WERI-Rb-1 (cell line): ENCODE measurements around the gene PRUNE1.

ENCODE experiments used
- DNase-seq: peaks from one replicate; pipeline ENCODE4 v3.0.0-alpha.2; 2020
- H3K27ac ChIP-seq: fragments of 250-450 bp; sonication (Bioruptor Pico); 2 replicates; pipeline ENCODE4 v1.5.1; 2020; ENCODE audit warnings: mild to moderate bottlenecking, moderate library complexity
- H3K27me3 ChIP-seq: fragments of 250-450 bp; sonication (Bioruptor Pico); 2 replicates; pipeline ENCODE4 v1.5.1; 2021; ENCODE audit warnings: mild to moderate bottlenecking, low read depth, moderate library complexity; ENCODE audit not compliant: insufficient read depth, severe bottlenecking
- H3K36me3 ChIP-seq: fragments of 250-450 bp; sonication (Bioruptor Pico); 2 replicates; pipeline ENCODE4 v1.5.1; 2020; ENCODE audit warnings: mild to moderate bottlenecking, moderate library complexity
- H3K4me3 ChIP-seq: 2 replicates; pipeline ENCODE4 v1.5.1; 2011; ENCODE audit warnings: low read depth, mild to moderate bottlenecking, control low read depth, low read length
- H3K9me3 ChIP-seq: fragments of 250-450 bp; sonication (Bioruptor Pico); 2 replicates; pipeline ENCODE4 v1.5.1; 2021; ENCODE audit warnings: mild to moderate bottlenecking, moderate library complexity; ENCODE audit not compliant: severe bottlenecking
- TF ChIP-seq, protein P1 (sequence below): IDR thresholded peaks from 2 replicates; pipeline ENCODE4 v1.5.1; 2011; ENCODE audit warnings: low read depth, mild to moderate bottlenecking, control low read depth, inconsistent platforms, low read length

The PRUNE1 gene

DNA sequence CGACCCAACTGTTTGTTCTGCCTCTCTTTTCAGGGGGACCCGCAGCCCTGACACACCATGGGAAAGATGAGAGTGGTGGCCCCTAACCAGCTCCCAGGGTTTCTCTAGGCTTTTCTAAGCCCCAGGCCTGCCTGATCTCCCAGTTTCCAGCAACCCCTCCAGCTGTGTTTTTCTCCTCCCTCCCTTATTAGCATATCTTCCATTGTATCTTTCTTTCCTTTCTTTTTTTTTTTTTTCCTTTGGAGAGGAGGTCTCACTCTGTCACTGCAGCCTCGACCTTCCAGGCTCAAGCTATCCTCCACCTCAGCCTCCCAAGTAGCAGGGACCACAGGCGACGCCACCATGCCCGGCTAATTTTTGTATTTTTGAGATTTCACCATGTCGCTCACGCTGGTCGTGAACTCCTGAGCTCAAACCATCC is 31.8 kb upstream of the PRUNE1 start:
- Histone ChIP-seq H3K27me3 (no peaks in the 10 kb centered on the region), H3K36me3 (peaks cover 19% of the 10 kb centered on the region), H3K27ac (no peak overlapping the region), H3K4me3 (no peak overlapping the region), H3K9me3 (peaks cover 4% of the 10 kb centered on the region)
- DNase-seq: no peak
- TF ChIP-seq, protein P1, sequence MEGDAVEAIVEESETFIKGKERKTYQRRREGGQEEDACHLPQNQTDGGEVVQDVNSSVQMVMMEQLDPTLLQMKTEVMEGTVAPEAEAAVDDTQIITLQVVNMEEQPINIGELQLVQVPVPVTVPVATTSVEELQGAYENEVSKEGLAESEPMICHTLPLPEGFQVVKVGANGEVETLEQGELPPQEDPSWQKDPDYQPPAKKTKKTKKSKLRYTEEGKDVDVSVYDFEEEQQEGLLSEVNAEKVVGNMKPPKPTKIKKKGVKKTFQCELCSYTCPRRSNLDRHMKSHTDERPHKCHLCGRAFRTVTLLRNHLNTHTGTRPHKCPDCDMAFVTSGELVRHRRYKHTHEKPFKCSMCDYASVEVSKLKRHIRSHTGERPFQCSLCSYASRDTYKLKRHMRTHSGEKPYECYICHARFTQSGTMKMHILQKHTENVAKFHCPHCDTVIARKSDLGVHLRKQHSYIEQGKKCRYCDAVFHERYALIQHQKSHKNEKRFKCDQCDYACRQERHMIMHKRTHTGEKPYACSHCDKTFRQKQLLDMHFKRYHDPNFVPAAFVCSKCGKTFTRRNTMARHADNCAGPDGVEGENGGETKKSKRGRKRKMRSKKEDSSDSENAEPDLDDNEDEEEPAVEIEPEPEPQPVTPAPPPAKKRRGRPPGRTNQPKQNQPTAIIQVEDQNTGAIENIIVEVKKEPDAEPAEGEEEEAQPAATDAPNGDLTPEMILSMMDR: no peak

DNA sequence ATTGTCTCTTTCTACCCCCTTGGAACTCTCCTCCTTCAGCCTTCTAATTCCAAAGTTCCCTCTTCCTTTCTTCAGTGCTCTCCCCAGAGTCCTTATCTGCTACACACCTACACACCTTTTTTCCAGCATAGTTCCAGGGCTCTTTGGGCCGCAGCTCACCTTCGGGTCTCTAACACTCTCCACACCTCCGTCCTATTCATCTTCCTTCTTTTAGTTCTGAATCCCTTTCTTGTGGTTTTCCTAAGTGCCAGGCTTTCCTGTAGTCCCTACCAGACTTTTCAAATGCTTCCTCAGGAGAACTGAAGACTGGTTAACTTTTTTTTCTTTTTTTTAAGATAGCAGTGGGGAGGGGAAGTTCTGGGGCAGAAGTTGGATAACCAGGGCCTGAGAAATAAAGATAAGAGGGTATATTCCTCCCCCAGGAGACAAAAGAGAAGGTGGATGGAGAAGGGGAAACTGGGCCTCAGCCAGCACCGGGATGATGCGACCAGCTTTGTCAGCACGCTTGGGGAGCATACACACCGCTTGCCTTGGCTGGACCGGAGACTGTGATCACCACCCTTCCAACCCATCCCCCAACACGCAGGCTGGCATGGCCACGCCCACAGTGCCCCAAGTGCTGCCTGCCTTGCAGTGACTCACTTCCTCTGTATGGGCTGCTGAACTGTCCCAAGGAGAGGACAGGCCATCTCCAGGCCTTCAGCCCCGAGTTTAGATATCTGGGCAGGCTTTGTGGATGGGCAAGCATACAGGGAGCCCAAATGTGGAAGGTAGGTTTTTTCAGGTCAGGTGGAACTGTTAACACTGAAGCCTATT is 31.2 kb upstream of the PRUNE1 start:
- H3K27ac ChIP-seq: no peak overlapping the region
- peaks cover 12% of the 10 kb centered on the region for H3K36me3 ChIP-seq
- H3K4me3 ChIP-seq: no peak overlapping the region
- H3K27me3 ChIP-seq: no peaks in the 10 kb centered on the region
- no peak for DNase-seq
- TF ChIP-seq, protein P1: 0 out of 2 replicates have a peak, but pooled peaks have one; percentile 6
- peaks cover 4% of the 10 kb centered on the region for H3K9me3 ChIP-seq

GRCh38 chr1:150979092-150980056 is 28.9 kb upstream of the PRUNE1 start:
- H3K4me3 ChIP-seq: no peak overlapping the region
- TF ChIP-seq, protein P1: peak; percentile 100
- peaks cover 4% of the 10 kb centered on the region for H3K9me3 ChIP-seq
- peak; percentile 98 for DNase-seq
- H3K27ac ChIP-seq: no peak overlapping the region; the same call in 1 of the 2 replicates
- H3K27me3 ChIP-seq: no peaks in the 10 kb centered on the region
- H3K36me3 ChIP-seq: no peaks in the 10 kb centered on the region

DNA sequence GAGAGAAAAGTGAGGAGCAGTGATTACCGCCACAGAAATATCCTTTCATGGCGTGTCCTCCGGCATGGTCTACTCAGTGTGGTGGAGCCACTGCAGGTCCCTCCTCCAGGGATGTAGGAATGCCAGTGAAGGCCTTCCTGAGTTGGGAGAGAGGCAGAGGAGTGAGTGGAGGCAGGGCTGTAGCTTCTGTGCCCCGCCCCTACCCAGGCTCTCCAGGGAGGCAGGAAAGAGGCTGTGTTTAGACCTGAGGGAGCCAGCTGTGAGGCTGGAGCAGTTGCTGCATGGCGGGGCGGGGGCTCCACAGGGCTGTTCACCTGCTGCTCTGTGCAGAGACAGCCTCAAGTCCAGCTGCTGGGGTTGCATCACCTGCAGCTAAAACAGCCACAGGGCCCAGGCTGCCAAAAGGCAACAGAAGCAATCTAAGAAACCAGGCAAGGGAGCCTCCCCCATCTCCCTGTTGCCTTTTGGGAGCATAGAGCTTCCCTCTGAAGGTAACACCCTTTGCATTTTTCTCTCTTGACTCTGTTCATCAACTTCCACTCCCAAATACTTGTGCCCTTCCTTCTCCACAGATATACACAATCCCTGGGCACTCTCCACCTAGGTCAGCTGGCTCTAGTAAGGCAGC is 27.0 kb upstream of the PRUNE1 start:
- Histone ChIP-seq H3K9me3 (no peaks in the 10 kb centered on the region), H3K36me3 (no peaks in the 10 kb centered on the region), H3K27me3 (no peaks in the 10 kb centered on the region), H3K4me3 (no peak overlapping the region), H3K27ac (no peak overlapping the region)
- peak; percentile 71 for DNase-seq
- TF ChIP-seq, protein P1: no peak

DNA sequence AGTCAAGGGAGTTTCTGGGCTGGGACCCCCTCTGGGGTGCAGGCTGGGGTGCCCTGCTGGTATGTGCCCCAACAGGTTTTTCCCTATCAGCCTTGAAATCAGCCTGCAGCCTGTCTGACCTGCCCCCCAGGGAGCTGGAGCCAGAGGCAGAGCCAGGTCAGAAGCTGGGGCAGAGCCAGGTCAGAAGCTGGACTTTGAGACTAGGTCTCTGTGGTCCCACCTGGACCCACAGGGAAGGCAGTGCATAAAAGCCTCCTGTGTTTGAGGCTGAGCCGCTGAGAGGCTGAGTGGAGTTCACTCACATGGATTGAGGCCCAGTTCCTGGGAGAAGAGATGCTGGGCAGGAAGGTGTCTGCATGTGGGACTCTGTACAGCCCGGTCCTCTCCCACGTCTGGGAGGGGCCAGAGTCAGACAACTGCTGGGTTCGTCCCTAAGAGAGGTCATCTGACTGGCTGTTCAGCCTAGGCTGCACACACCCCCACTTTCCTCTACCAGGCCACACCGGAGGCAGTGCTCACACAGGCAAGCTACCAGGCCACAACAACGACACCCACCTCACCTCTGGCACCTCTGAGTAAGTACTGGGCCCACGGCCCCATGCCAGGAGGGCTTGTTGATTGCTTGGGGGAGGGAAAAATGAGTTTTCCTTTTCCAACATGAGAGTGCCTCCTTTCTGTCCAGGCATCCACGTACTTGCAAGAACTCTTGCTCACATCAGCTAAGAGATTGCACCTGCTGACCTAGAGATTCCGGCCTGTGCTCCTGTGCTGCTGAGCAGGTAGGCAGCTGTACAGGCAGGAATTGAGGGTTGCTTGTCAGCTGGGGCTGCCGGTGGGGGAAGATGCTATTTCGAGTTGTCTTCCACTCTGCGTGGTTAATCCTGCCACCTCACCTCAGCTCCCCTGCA is 26.2 kb upstream of the PRUNE1 start, which contains the start of gene ANXA9:
TSS of gene ANXA9 (plus strand) at position 488 of the 908 bp plus-strand sequence. CDS start 814 bp downstream, outside the sequence.
- peak; percentile 73 for DNase-seq
- Histone ChIP-seq H3K27me3 (no peaks in the 10 kb centered on the region), H3K9me3 (no peaks in the 10 kb centered on the region), H3K4me3 (no peak within 1 kb of the TSS), H3K36me3 (no peaks in the 10 kb centered on the region), H3K27ac (no peak within 1 kb of the TSS)
- TF ChIP-seq, protein P1: no peak
